H1 (cell line): ENCODE results near the gene TUT1.
"Not testable (repeated sequence)": the region's sequence is repeated elsewhere in the genome, so short reads cannot be mapped to it uniquely, and the experiment has no call there.

Source experiments
- ATF3 ChIP-seq: IDR thresholded peaks from 2 replicates; pipeline ENCODE4 v1.6.1; 2011; ENCODE audit warnings: low read depth, mild to moderate bottlenecking, low read length; ENCODE audit not compliant: insufficient read depth
- CEBPB ChIP-seq: IDR thresholded peaks from 2 replicates; pipeline ENCODE4 v1.6.1; 2012; ENCODE audit warnings: low read depth, low read length
- CREB1 ChIP-seq: IDR thresholded peaks from 2 replicates; pipeline ENCODE4 v1.6.1; 2012; ENCODE audit warnings: inconsistent platforms
- CTCF ChIP-seq, 3 experiments: IDR thresholded peaks; 1 replicate in 2 of 3; 2 replicates in 1 of 3; pipeline versions ENCODE4 v1.5.1 to v1.6.1; 2011; ENCODE audit warnings: low read length in 3 of 3, mild to moderate bottlenecking in 3 of 3, inconsistent platforms in 2 of 3, low read depth in 1 of 3, moderate library complexity in 1 of 3; ENCODE audit not compliant: insufficient read depth in 1 of 3; ENCODE audit errors: control extremely low read depth in 1 of 3
- EGR1 ChIP-seq: IDR thresholded peaks from 2 replicates; pipeline ENCODE4 v1.6.1; 2011; ENCODE audit warnings: low read depth, low read length, borderline replicate concordance
- NANOG ChIP-seq: IDR thresholded peaks from 2 replicates; pipeline ENCODE4 v1.6.1; 2011; ENCODE audit warnings: low read length, low read depth, mild to moderate bottlenecking, inconsistent platforms; ENCODE audit not compliant: insufficient read depth, poor library complexity, severe bottlenecking
- RAD21 ChIP-seq, 2 experiments: IDR thresholded peaks in 1 of 2; conservative IDR thresholded peaks in 1 of 2; 2 replicates each; pipeline ENCODE4 v1.6.1; 2011; ENCODE audit warnings: low read depth in 2 of 2, low read length in 2 of 2, improper control_type of control experiment in 1 of 2, inconsistent platforms in 1 of 2, mild to moderate bottlenecking in 1 of 2, moderate library complexity in 1 of 2
- SIN3A ChIP-seq, 2 experiments: IDR thresholded peaks in 1 of 2; conservative IDR thresholded peaks in 1 of 2; 2 replicates each; pipeline ENCODE4 v1.6.1; 2011 to 2012; ENCODE audit warnings: low read length in 2 of 2, improper control_type of control experiment in 1 of 2, low read depth in 1 of 2, mild to moderate bottlenecking in 1 of 2
- SIX5 ChIP-seq: IDR thresholded peaks from 2 replicates; pipeline ENCODE4 v1.6.1; 2011; ENCODE audit warnings: mild to moderate bottlenecking, low read depth, low read length

GRCh38 chr11:62550478-62550877 is 40.8 kb downstream of the TUT1 start:
- not testable (repeated sequence) for TF ChIP-seq CTCF (IDR thresholded peaks at IDR 0.05; ENCODE audit: control extremely low read depth in 1 of 3, insufficient read depth in 1 of 3, low read depth in 1 of 3, low read length in 3 of 3); CEBPB; SIX5; NANOG; ATF3; SIN3A (conservative IDR thresholded peaks at IDR 0.05 in 1 of 2, IDR thresholded peaks at IDR 0.05 in 1 of 2; ENCODE audit: low read depth in 1 of 2, low read length in 2 of 2); RAD21 (IDR thresholded peaks at IDR 0.05 in 1 of 2, conservative IDR thresholded peaks at IDR 0.05 in 1 of 2; ENCODE audit: low read depth in 2 of 2, low read length in 2 of 2); EGR1; CREB1
